ENCODE measurements around the gene LARP4B. TPM values are rescaled to one million over a fixed set of nuclear protein-coding genes. Genes with fewer than 3 reads are reported as not detected.

LARP4B gene
- total RNA-seq, 2 donors from 2014 or later = 42.2 to 70.6 TPM

GRCh38 chr10:870564-871166 is 60.8 kb downstream of the LARP4B start:
- DNase-seq (ENCODE audit: low spot score) (no peak), ATAC-seq (ENCODE audit: insufficient number of reproducible peaks, low FRiP score, low read depth) (no peak)
- Histone ChIP-seq H3K27ac (no peak overlapping the region), H3K4me3 (no peak overlapping the region), H3K27me3 (replicated peaks; ENCODE audit: insufficient read depth) (no peaks in the 10 kb centered on the region), H3K36me3 (no peaks in the 10 kb centered on the region), H3K4me1 (ENCODE audit: control insufficient read depth in 1 of 2, low read depth in 2 of 2) (peaks cover 3 to 12% of the 10 kb centered on the region in 2 donors), H3K9me3 (no peaks in the 10 kb centered on the region)
- TF ChIP-seq CTCF (IDR thresholded peaks at IDR 0.05) = no peak

GRCh38 chr10:869171-869570 is 62.3 kb downstream of the LARP4B start:
- Histone ChIP-seq H3K9me3 (no peaks in the 10 kb centered on the region), H3K4me3 (no peak overlapping the region), H3K36me3 (no peaks in the 10 kb centered on the region), H3K27ac (no peak overlapping the region), H3K27me3 (replicated peaks; ENCODE audit: insufficient read depth) (no peaks in the 10 kb centered on the region), H3K4me1 (ENCODE audit: control insufficient read depth in 1 of 2, low read depth in 2 of 2) (peaks cover 3 to 12% of the 10 kb centered on the region in 2 donors)
- ATAC-seq (ENCODE audit: insufficient number of reproducible peaks, low FRiP score, low read depth) = no peak
- no peak for TF ChIP-seq CTCF (IDR thresholded peaks at IDR 0.05)
- DNase-seq (ENCODE audit: low spot score) = no peak

- H3K27me3 ChIP-seq (replicated peaks; ENCODE audit: insufficient read depth) = no peaks in the 10 kb centered on the region
- no peak for DNase-seq (ENCODE audit: low spot score)
- H3K9me3 ChIP-seq = no peaks in the 10 kb centered on the region
- no peak for ATAC-seq (ENCODE audit: insufficient number of reproducible peaks, low FRiP score, low read depth)
- H3K36me3 ChIP-seq = peaks cover 7% of the 10 kb centered on the region
- peaks cover 3 to 4% of the 10 kb centered on the region in 2 donors for H3K4me1 ChIP-seq (ENCODE audit: control insufficient read depth in 1 of 2, low read depth in 2 of 2)
- H3K4me3 ChIP-seq = no peak overlapping the region
- no peak for TF ChIP-seq CTCF (IDR thresholded peaks at IDR 0.05)
- no peak overlapping the region for H3K27ac ChIP-seq
Measured at GRCh38 chr10:867807-868206, 63.7 kb downstream of the LARP4B start.

GRCh38 chr10:866577-866941 is 64.9 kb downstream of the LARP4B start:
- Histone ChIP-seq H3K27me3 (replicated peaks; ENCODE audit: insufficient read depth) (no peaks in the 10 kb centered on the region), H3K9me3 (no peaks in the 10 kb centered on the region), H3K27ac (no peak overlapping the region), H3K4me1 (ENCODE audit: control insufficient read depth in 1 of 2, low read depth in 2 of 2) (peaks cover 0 to 3% of the 10 kb centered on the region in 2 donors), H3K36me3 (peaks cover 9% of the 10 kb centered on the region), H3K4me3 (no peak overlapping the region)
- TF ChIP-seq CTCF (IDR thresholded peaks at IDR 0.05) = no peak
- DNase-seq (ENCODE audit: low spot score) (no peak), ATAC-seq (ENCODE audit: insufficient number of reproducible peaks, low FRiP score, low read depth) (no peak)

- ATAC-seq (ENCODE audit: insufficient number of reproducible peaks, low FRiP score, low read depth) = no peak
- H3K4me3 ChIP-seq = no peak overlapping the region
- no peaks in the 10 kb centered on the region for H3K9me3 ChIP-seq
- no peaks in the 10 kb centered on the region for H3K27me3 ChIP-seq (replicated peaks; ENCODE audit: insufficient read depth)
- no peak for DNase-seq (ENCODE audit: low spot score)
- peaks cover 0 to 3% of the 10 kb centered on the region in 2 donors for H3K4me1 ChIP-seq (ENCODE audit: control insufficient read depth in 1 of 2, low read depth in 2 of 2)
- peaks cover 9% of the 10 kb centered on the region for H3K36me3 ChIP-seq
- TF ChIP-seq CTCF (IDR thresholded peaks at IDR 0.05) = no peak
- H3K27ac ChIP-seq = no peak overlapping the region
Measured at GRCh38 chr10:865924-866576, 65.5 kb downstream of the LARP4B start.

Data from thoracic aorta (tissue), 2 donors.